ENCODE measurements around the gene CABP5. TPM values are rescaled to one million over a fixed set of nuclear protein-coding genes. Genes with fewer than 3 reads are reported as not detected.

Gene CABP5
- total RNA-seq, 3 donors from 2014 or later (not counting 1 experiment from before 2014, with no cell fraction given), result 0.38 to 0.96 TPM; not detected in 1

DNA sequence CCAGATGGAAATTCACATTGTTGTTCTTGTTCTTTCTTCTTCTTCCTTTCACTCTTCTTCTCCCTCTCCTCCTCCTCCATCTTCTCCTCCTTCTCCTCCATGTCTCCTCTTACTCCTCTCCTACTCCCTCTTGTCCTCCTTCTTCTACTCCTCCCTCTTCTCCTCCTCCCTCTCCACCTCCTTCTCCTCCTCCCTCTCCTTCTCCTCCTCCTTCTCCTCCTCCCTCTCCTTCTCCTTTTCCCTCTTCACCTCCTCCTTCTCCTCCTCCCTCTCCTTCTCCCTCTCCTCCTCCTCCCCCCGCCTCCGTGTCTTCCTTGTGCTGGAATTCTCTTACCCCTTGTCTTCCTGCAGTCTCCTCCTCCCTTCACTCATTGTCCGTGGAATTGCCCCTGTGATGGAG lies 18.4 kb downstream of the CABP5 start:
- Mint-ChIP-seq H3K27me3 (ENCODE audit: low read depth in 2 of 2) (peaks cover 16 to 22% of the 10 kb centered on the region in 2 donors), H3K9me3 (no peaks in the 10 kb centered on the region), H3K27ac (no peak overlapping the region), H3K4me3 (no peak overlapping the region), H3K4me1 (no peaks in the 10 kb centered on the region), H3K36me3 (no peaks in the 10 kb centered on the region)
- no peak for ATAC-seq
- Histone ChIP-seq H3K27me3 (ENCODE audit: control insufficient read depth, insufficient read depth, low read length) (no peaks in the 10 kb centered on the region), H3K9me3 (ENCODE audit: control insufficient read depth, insufficient read depth, low read length) (no peaks in the 10 kb centered on the region), H3K36me3 (ENCODE audit: control insufficient read depth, insufficient read depth, low read length) (no peaks in the 10 kb centered on the region), H3K27ac (ENCODE audit: low read length) (no peak overlapping the region), H3K4me3 (ENCODE audit: low read length) (no peak overlapping the region), H3K4me1 (ENCODE audit: control insufficient read depth, insufficient read depth, low read length) (no peaks in the 10 kb centered on the region)
- intact Hi-C loops (cut with micrococcal nuclease), result no loop called here
- TF ChIP-seq, protein P1, sequence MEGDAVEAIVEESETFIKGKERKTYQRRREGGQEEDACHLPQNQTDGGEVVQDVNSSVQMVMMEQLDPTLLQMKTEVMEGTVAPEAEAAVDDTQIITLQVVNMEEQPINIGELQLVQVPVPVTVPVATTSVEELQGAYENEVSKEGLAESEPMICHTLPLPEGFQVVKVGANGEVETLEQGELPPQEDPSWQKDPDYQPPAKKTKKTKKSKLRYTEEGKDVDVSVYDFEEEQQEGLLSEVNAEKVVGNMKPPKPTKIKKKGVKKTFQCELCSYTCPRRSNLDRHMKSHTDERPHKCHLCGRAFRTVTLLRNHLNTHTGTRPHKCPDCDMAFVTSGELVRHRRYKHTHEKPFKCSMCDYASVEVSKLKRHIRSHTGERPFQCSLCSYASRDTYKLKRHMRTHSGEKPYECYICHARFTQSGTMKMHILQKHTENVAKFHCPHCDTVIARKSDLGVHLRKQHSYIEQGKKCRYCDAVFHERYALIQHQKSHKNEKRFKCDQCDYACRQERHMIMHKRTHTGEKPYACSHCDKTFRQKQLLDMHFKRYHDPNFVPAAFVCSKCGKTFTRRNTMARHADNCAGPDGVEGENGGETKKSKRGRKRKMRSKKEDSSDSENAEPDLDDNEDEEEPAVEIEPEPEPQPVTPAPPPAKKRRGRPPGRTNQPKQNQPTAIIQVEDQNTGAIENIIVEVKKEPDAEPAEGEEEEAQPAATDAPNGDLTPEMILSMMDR (IDR thresholded peaks at IDR 0.05), result no peak
- 83% methylated on average over 3 of the region's 3 CpGs for WGBS (ENCODE audit: insufficient coverage)
- no peak for DNase-seq

DNA sequence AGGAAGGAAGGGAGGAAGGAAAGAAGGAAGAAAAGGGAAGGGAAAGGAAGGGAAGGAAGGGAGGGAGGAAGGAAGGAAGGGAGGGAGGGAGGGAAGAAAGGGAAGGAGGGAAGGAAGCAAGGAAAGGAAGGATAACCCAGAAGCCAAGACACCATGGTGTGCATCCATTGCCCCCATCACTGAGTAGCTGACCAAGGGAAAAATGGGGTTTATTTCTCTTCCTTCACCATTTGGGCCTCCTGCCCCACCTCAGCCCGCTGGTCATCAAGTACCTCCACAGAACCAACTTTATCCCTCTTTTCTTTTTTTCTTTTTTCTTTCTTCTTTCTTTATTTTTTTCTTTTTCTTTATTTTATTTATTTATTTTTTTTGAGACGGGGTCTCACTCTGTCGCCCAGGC lies 20.4 kb downstream of the CABP5 start:
- no peak for DNase-seq
- Mint-ChIP-seq H3K27ac (no peak overlapping the region), H3K9me3 (no peaks in the 10 kb centered on the region), H3K36me3 (no peaks in the 10 kb centered on the region), H3K27me3 (ENCODE audit: low read depth in 2 of 2) (peaks cover 19 to 22% of the 10 kb centered on the region in 2 donors), H3K4me1 (no peaks in the 10 kb centered on the region), H3K4me3 (no peak overlapping the region)
- H3K4me1 ChIP-seq (ENCODE audit: control insufficient read depth, insufficient read depth, low read length), result no peaks in the 10 kb centered on the region
- TF ChIP-seq, protein P1 (IDR thresholded peaks at IDR 0.05), result no peak
- no peaks in the 10 kb centered on the region for H3K9me3 ChIP-seq (ENCODE audit: control insufficient read depth, insufficient read depth, low read length)
- no peaks in the 10 kb centered on the region for H3K36me3 ChIP-seq (ENCODE audit: control insufficient read depth, insufficient read depth, low read length)
- no peak overlapping the region for H3K27ac ChIP-seq (ENCODE audit: low read length)
- no peak for ATAC-seq
- intact Hi-C loops (cut with micrococcal nuclease), result no loop called here
- no peaks in the 10 kb centered on the region for H3K27me3 ChIP-seq (ENCODE audit: control insufficient read depth, insufficient read depth, low read length)
- no peak overlapping the region for H3K4me3 ChIP-seq (ENCODE audit: low read length)
- 83% methylated on average over 1 of the region's 3 CpGs for WGBS (ENCODE audit: insufficient coverage)

DNA sequence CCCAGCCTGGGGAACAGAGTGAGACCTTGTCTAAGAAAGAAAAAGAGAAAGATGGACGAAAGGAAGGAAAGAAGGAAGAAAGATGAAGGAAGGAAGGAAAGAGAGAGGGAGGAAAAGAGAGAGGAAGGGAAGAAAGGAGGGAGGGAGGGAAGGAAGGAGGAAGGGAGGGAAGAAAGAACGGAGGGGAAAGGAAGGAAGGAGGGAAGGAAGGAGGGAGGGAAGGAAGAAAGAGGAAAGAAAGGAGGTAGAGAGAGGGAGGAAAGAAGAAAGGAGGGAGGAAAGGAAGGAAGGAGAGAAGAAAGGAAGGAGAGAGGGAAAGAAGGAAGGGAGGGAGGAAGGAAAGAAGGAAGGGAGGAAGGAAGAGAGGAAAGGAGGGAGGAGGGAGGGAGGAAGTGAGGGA lies 20.9 kb downstream of the CABP5 start:
- Mint-ChIP-seq H3K4me3 (no peak overlapping the region), H3K36me3 (no peaks in the 10 kb centered on the region), H3K27ac (no peak overlapping the region), H3K27me3 (ENCODE audit: low read depth in 2 of 2) (peaks cover 17 to 22% of the 10 kb centered on the region in 2 donors), H3K9me3 (no peaks in the 10 kb centered on the region), H3K4me1 (no peaks in the 10 kb centered on the region)
- H3K9me3 ChIP-seq (ENCODE audit: control insufficient read depth, insufficient read depth, low read length), result no peaks in the 10 kb centered on the region
- H3K36me3 ChIP-seq (ENCODE audit: control insufficient read depth, insufficient read depth, low read length), result no peaks in the 10 kb centered on the region
- ATAC-seq (no peak), DNase-seq (no peak)
- H3K27ac ChIP-seq (ENCODE audit: low read length), result no peak overlapping the region
- H3K4me1 ChIP-seq (ENCODE audit: control insufficient read depth, insufficient read depth, low read length), result no peaks in the 10 kb centered on the region
- H3K4me3 ChIP-seq (ENCODE audit: low read length), result no peak overlapping the region
- TF ChIP-seq, protein P1 (IDR thresholded peaks at IDR 0.05), result no peak
- WGBS (ENCODE audit: insufficient coverage), result 58% methylated on average over 2 of the region's 2 CpGs
- no peaks in the 10 kb centered on the region for H3K27me3 ChIP-seq (ENCODE audit: control insufficient read depth, insufficient read depth, low read length)
- intact Hi-C loops (cut with micrococcal nuclease), result no loop called here

DNA sequence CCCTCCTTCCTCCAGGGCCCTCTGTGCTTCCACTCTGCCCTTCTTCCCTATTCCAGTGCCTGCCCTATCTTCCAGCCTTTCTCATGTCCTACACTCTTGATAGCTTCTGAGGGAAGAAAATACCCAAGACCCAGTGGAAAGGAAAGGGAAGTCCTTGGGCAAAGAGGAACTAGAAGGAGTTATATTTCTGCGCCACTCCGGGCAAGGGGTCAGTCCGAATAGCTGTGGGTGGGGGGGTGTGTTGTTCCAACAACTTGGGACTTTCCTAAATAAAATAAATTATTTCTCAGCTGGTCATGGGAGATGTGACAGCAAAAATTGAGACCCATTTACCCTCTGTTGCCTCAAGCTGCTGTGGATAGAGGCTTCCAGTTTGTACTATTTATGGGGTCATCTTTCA lies 23.2 kb downstream of the CABP5 start:
- ATAC-seq, result no peak
- Histone ChIP-seq H3K27me3 (ENCODE audit: control insufficient read depth, insufficient read depth, low read length) (no peaks in the 10 kb centered on the region), H3K27ac (ENCODE audit: low read length) (no peak overlapping the region), H3K36me3 (ENCODE audit: control insufficient read depth, insufficient read depth, low read length) (no peaks in the 10 kb centered on the region), H3K4me1 (ENCODE audit: control insufficient read depth, insufficient read depth, low read length) (no peaks in the 10 kb centered on the region), H3K9me3 (ENCODE audit: control insufficient read depth, insufficient read depth, low read length) (no peaks in the 10 kb centered on the region), H3K4me3 (ENCODE audit: low read length) (no peak overlapping the region)
- Mint-ChIP-seq H3K27ac (no peak overlapping the region), H3K36me3 (no peaks in the 10 kb centered on the region), H3K4me3 (no peak overlapping the region), H3K9me3 (no peaks in the 10 kb centered on the region), H3K4me1 (no peaks in the 10 kb centered on the region), H3K27me3 (ENCODE audit: low read depth in 2 of 2) (peaks cover 16 to 21% of the 10 kb centered on the region in 2 donors)
- 17% methylated on average over 3 of the region's 3 CpGs for WGBS (ENCODE audit: insufficient coverage)
- intact Hi-C loops (cut with micrococcal nuclease), result no loop called here
- TF ChIP-seq, protein P1 (IDR thresholded peaks at IDR 0.05), result no peak
- no peak for DNase-seq

All from natural killer cell (primary cell).